ENCODE measurements around the gene TJP1. TPM values are rescaled to one million over a fixed set of nuclear protein-coding genes. Genes with fewer than 3 reads are reported as not detected.

TJP1 gene
- total RNA-seq, 1 donor from 2014 or later, result 91.7 TPM

- no peaks in the 10 kb centered on the region for H3K27me3 Mint-ChIP-seq (ENCODE audit: low read depth)
- peak overlapping the region; percentile 5 for H3K27ac Mint-ChIP-seq (ENCODE audit: unreplicated experiment)
- no peaks in the 10 kb centered on the region for H3K9me3 Mint-ChIP-seq (ENCODE audit: low read depth)
- H3K4me1 Mint-ChIP-seq (ENCODE audit: low read depth), result peaks cover 50% of the 10 kb centered on the region
- H3K4me3 Mint-ChIP-seq (ENCODE audit: unreplicated experiment), result no peak overlapping the region
- DNase-seq (ENCODE audit: low spot score), result no peak
- no peak for TF ChIP-seq CTCF (IDR thresholded peaks at IDR 0.05)
- peaks cover 10% of the 10 kb centered on the region for H3K36me3 Mint-ChIP-seq (ENCODE audit: low read depth)
Observed at GRCh38 chr15:29799859-29800258, 22.4 kb downstream of the TJP1 start.

- Mint-ChIP-seq H3K4me1 (ENCODE audit: low read depth) (peaks cover 56% of the 10 kb centered on the region), H3K27me3 (ENCODE audit: low read depth) (no peaks in the 10 kb centered on the region), H3K27ac (ENCODE audit: unreplicated experiment) (no peak overlapping the region), H3K4me3 (ENCODE audit: unreplicated experiment) (no peak overlapping the region), H3K9me3 (ENCODE audit: low read depth) (peaks cover 13% of the 10 kb centered on the region), H3K36me3 (ENCODE audit: low read depth) (peaks cover 21% of the 10 kb centered on the region)
- no peak for DNase-seq (ENCODE audit: low spot score)
- no peak for TF ChIP-seq CTCF (IDR thresholded peaks at IDR 0.05)
Observed at GRCh38 chr15:29795610-29796009, 26.7 kb downstream of the TJP1 start.

GRCh38 chr15:29792426-29793159 is 29.7 kb downstream of the TJP1 start:
- DNase-seq (ENCODE audit: low spot score), result no peak
- H3K4me3 Mint-ChIP-seq (ENCODE audit: unreplicated experiment), result no peak overlapping the region
- no peak for TF ChIP-seq CTCF (IDR thresholded peaks at IDR 0.05)
- no peaks in the 10 kb centered on the region for H3K27me3 Mint-ChIP-seq (ENCODE audit: low read depth)
- H3K27ac Mint-ChIP-seq (ENCODE audit: unreplicated experiment), result peak overlapping the region; percentile 79
- H3K9me3 Mint-ChIP-seq (ENCODE audit: low read depth), result peaks cover 13% of the 10 kb centered on the region
- peaks cover 19% of the 10 kb centered on the region for H3K36me3 Mint-ChIP-seq (ENCODE audit: low read depth)
- H3K4me1 Mint-ChIP-seq (ENCODE audit: low read depth), result peaks cover 70% of the 10 kb centered on the region

GRCh38 chr15:29790607-29791006 is 31.7 kb downstream of the TJP1 start:
- no peak for DNase-seq (ENCODE audit: low spot score)
- TF ChIP-seq CTCF (IDR thresholded peaks at IDR 0.05), result no peak
- Mint-ChIP-seq H3K9me3 (ENCODE audit: low read depth) (peaks cover 13% of the 10 kb centered on the region), H3K4me1 (ENCODE audit: low read depth) (peaks cover 77% of the 10 kb centered on the region), H3K36me3 (ENCODE audit: low read depth) (peaks cover 13% of the 10 kb centered on the region), H3K27me3 (ENCODE audit: low read depth) (no peaks in the 10 kb centered on the region), H3K27ac (ENCODE audit: unreplicated experiment) (no peak overlapping the region), H3K4me3 (ENCODE audit: unreplicated experiment) (no peak overlapping the region)

GRCh38 chr15:29789871-29790270 is 32.4 kb downstream of the TJP1 start:
- peaks cover 13% of the 10 kb centered on the region for H3K9me3 Mint-ChIP-seq (ENCODE audit: low read depth)
- H3K36me3 Mint-ChIP-seq (ENCODE audit: low read depth), result peaks cover 11% of the 10 kb centered on the region
- TF ChIP-seq CTCF (IDR thresholded peaks at IDR 0.05), result no peak
- no peak overlapping the region for H3K27ac Mint-ChIP-seq (ENCODE audit: unreplicated experiment)
- no peak for DNase-seq (ENCODE audit: low spot score)
- H3K4me1 Mint-ChIP-seq (ENCODE audit: low read depth), result peaks cover 83% of the 10 kb centered on the region
- no peaks in the 10 kb centered on the region for H3K27me3 Mint-ChIP-seq (ENCODE audit: low read depth)
- H3K4me3 Mint-ChIP-seq (ENCODE audit: unreplicated experiment), result no peak overlapping the region
